Activated CD4-positive, alpha-beta T cell treated with anti-CD3 and anti-CD28 coated beads, Interleukin-2, amount 50 U/mL, for 1 hour (primary cell): ENCODE measurements around the gene NCOA7.
"Not testable (repeated sequence)": the region's sequence is repeated elsewhere in the genome, so short reads cannot be mapped to it uniquely, and the experiment has no call there.

Experiments
- DNase-seq: peaks from one replicate; pipeline ENCODE4 v3.0.0-alpha.2; 2020

The NCOA7 gene

DNA sequence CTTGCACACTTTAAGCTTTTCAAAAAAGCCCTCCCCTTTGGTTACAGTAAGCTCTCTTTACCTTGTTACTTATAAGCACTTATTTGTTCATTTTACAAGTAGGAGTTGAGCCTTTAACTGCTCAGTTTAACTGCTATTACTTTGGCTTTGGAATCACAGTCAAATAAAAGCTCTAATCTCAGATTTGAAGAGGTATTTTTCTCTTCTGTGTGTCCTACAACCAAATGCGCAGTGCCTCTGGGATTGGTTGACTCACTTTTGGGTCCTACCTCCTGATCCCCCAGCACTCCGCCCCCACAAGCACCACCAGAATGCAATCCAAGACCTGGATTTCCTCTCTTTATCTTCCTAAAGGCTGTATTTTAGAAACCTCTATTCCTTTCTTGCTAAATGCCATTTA is 2.5 kb downstream of the NCOA7 start:
- no peak for DNase-seq

DNA sequence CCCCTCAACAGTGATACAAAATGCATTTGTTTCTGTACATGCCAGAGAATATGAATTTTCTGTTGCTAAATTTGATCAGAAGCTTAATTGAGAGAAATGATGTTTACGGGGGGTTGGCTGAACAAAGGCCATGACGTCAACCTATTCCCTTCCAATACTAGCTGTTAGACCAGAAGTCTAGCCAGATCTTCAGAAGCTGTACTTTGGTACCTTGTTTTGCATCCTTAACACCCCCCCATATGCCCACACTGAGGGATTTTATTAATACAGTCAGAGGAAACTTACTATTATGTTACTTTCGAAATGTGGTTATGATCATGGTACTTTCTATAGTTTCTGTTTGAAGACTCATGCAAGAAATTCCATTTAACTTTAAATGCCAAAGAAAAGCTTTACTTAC is 3.1 kb downstream of the NCOA7 start:
- no peak for DNase-seq

DNA sequence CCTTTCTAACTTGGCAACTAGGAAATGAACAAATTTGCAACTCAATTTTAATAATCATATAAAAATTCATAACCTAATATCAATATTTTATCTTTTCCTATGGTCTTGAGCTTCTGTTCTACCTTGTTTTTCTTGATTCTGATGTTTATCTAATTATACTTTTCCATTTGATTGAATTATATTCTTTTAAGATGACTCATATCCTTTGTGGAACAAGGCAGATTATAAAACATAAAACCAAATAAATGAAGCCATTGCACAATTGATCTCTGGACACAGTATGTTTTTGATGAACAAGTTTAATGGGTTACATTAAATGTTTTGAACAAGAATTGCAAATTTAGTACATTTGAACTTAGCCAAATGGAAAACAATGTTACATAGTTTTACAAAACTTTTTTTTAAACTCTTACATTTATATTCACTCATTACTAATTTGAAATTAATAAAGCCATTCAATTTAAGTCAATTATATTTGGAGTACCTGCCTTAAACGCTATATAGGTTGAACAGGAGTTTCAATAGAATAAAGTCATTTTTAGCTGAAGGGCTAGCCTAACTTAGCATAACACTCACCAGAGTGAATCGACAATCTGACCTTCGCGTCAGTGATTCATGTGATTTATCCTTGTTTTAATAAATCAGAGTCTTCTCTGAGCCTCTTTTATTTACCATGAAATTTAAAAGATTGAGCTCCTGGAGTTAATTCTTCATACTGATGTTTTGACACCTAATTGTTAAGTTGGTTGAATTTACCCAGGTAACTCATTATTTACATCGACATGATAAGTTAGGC is 3.8 kb downstream of the NCOA7 start:
- no peak for DNase-seq

DNA sequence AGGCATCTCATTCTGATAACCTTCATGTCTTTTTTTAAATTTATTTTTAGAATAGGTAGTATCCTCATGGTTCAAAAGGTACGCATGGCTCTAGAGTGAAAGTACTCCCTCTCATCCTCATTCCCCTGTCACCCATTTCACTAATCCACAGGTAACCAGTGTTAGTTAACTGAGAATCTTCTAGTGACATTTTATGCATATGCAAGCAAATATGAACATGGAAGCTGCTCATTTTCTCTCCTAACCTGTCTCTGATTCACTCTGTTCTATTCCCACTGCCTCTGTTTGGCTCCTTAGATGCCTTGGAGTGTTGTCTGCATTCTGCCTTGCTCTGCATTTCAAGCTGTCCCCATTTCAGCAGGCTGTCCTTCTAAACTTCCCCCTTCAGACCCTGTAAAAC is 4.5 kb downstream of the NCOA7 start:
- no peak for DNase-seq

DNA sequence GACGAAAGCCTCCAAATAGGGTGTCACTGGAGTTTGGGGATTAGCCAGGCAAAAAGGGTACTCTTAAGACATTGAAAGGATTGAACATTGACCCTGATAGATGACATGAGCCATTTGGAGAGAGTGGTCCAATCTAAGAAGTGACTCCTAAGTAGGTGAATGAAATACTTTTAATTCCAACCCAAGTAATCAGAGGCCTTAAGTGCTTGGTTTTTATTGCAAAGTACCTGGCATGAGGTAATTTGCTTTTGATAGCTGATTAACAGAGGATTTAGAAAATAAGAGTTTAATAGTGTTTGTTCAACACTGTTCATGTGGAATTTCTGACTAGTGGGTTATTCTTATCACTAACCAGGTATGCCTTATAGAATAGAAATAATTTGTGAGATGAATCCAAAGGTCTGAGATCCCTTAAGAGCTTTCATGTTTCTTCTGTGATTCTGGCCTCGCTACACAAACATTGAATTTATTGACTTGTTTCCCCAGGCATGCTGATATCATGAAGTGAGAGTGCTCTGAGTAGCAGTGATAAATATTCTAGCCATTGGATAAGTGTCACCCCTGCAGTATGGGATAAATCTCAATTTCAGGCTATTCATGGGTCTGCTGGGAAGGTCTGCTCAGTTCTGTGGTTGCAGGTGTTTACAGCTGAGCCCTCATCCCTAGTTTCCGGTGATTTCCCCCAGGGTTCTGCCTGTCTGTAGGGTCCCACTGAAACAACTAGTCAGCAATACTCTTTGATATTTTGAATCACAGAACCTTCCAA is 6.5 kb downstream of the NCOA7 start:
- no peak for DNase-seq

DNA sequence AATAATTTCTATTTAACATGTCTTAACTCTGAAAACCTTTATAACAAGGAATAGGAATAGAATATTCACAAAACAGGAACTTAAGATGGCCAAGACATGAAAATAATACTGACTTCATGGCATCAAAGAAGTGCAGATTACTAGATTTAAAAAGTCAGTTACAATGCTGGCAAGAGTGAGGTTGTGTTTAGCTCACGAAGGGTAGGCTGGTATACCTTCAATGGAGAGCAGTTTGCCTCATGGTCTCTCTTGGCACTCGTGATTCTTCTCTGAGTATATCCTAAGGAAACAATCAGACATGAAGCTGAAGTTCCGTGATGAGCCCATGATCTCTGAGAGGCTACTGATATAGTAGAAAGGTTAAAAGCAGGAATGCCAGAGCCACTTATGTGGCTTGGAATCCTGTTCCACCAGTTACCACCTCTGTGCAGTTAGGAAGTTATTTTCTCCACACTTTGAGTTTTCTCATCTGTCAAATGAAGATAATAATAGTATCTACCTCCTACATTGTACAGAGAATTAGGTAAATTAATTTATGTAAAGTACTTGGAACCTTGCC is 7.2 kb downstream of the NCOA7 start:
- DNase-seq: no peak

DNA sequence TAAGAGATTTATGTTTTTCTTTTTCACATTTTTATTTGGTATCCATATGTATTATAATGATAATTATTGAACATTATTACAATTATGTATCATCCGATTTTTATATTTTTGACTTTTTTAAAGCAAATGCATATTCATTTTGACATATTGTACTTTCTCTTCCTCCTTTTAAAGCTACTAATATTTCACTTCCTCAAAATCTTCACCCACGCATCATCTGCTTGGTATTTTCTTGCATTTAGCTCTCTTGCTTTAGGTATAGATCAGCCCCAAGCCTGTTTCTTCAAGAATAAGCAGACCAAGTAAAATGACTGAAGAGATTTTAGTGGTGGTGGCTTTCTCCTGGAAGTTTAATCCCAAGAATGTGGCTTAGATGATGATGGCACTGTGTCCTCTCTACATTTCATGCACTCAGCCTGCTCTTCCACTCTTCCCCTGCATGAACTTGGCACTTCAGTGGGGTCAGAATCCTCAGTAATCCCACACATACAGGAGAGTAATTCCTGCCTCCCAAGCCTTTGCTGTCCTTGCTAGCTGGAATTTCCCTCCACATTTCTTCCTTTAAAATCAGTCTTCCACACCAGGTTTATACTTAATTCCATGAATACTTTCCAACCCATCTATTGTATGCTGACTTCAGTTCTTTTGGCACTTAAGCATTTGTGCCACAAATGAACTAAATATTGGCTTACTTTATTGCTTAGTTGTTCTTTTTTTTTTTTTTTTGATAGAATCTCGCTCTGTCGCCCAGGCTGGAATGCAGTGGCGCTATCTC is 8.2 kb downstream of the NCOA7 start:
- no peak for DNase-seq

DNA sequence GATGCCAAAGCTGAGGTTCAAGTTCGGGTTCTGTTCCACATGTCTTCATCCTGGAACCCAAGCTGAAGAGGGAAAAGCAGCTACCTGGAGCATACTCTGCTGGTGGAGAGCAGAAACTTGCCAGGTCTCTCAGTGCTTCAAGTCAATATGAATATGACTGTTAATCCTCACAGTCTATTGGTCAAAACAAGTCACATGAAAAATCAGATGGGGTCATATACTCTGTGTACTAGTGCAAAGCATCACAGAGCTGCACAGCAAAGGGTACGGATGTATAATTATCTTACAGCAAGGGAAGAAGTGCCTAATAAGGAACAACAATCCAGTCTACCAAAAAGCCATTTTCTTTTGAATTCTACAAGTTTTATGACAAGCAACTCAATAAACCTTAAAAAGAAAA is 11.6 kb downstream of the NCOA7 start:
- no peak for DNase-seq

DNA sequence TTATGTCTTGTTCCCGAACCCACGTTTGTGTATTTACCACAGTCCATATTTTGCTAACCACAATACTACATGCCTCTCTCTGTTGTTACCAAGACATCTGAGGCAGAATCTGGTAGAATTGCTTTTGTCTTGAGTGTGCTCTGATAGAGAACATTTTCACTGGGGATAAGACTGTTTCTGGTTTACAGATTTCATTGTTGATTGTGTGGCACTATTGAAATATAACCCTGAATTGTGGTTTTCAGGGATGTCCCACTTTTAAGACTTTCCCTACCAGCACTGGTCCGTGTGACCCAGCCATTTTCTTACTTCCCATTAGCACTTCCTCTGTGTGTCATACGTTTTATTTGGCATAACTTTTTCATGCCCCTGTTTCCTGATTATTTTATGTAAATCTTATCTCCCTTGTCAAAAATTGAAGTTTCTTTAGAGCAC is 12.2 kb downstream of the NCOA7 start:
- DNase-seq: no peak

DNA sequence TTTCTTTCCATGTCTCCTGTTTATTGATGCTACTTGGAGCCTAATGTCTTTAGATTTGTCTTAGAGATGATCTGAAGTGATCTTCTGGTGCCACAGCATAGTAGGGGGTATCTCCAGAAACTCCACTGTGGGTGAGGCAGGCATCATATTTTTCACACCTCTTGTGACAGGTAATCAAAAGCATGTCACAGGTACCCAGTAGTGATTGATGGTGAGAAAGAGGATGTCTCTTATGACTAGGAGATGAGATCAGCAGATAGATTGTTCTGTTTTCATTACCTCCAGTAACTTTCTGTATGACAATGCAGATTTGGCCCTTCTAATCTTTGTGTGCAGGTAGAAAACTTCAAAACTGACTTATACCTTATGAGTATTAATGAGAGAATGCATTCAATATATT is 13.5 kb downstream of the NCOA7 start:
- DNase-seq: no peak

DNA sequence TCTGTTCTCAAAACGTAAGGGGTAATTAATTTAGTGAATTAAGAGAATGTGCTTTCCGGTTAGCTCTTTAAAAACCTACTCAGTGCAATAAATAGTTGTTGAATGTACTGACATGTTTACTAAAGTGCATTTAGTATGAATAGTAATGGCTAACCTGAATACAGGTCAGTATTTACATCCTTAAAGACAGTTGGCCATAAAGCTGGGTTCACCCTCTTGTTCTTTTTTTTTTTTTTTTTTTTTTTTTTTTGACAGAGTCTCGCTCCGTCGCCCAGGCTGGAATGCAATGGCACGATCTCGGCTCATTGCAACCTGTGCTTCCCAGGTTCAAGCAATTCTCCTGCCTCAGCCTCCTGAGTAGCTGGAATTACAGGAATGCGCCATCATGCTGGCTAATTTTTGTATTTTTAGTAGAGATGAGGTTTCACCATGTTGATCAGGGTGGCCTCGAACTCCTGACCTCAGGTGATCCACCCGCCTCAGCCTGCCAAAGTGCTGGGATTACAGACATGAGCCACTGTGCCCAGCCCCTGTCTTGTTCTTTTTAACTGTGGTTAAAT is 14.2 kb downstream of the NCOA7 start:
- not testable (repeated sequence) for DNase-seq

DNA sequence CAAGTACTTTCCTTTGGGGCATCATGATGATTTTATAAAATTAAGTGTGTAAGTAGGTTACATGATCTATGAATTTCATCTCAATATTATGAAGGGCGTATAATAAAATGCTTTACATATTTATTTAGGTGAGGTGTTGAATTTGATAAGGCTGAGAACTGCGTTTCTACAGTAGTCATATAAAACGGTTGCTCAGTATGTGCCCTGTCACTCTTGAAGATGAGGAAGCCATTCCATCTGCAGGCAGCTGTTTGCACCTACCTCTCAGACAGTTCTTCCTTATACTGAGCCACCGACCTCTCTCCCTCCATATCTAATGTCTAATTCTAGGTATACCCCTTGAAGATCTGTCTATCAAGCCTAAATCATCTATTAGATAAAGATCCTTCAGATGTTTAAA is 16.1 kb downstream of the NCOA7 start:
- DNase-seq: no peak

DNA sequence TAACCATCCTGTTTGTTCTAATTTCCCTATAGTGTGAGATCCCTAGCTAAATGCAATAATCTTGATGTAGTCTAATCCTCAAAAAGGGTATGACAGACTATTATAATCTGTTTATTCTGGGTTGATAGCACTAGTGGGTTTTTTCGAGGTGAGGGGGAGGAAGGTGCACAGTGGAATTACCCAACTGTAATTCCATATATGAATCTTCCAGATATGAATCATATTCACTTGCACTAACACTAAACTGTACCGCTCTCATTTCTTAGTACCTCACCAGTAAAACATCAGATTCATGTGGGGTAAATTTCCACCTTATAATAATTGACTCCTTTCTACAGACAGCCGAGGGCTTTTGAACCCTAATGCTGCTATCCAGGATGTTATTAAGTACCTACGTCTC is 16.5 kb downstream of the NCOA7 start:
- no peak for DNase-seq

DNA sequence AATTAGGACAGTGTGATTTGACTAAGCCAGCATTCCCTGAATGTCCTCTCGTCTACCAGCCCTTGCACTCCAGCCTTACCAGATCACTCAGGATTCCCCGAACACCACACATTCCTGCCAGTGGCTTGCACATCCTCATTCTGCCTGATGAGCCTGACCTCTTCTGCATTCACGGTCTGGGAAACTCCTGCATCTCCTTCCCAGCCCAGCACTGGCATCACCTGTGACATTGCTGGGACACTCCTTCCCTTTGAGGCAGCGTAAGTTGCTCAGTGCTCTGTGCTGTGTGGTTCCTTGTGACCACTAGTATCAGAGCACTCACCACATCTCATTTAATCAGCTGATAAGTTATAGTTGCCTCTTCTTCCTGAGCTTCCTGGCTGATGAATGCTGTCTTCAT is 17.3 kb downstream of the NCOA7 start:
- DNase-seq: no peak

DNA sequence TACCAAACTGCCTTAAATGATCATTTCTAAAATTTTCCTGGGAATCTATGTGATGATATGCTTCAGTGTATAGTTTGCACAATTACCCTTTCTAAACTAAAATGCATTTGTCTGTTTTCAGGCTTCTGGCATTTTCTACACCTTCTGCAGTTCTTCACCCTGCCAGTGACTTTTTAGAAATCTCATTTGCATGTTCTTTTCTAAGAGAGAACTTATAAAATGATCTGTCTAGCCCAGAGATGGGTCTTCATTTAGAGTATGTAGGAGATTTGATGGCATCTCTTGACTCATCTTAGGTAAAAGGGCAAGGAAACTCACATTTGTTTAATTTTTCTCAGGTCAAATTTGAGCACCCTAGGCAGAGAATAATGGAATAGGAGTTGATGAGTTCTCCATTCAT is 17.8 kb downstream of the NCOA7 start:
- DNase-seq: no peak

DNA sequence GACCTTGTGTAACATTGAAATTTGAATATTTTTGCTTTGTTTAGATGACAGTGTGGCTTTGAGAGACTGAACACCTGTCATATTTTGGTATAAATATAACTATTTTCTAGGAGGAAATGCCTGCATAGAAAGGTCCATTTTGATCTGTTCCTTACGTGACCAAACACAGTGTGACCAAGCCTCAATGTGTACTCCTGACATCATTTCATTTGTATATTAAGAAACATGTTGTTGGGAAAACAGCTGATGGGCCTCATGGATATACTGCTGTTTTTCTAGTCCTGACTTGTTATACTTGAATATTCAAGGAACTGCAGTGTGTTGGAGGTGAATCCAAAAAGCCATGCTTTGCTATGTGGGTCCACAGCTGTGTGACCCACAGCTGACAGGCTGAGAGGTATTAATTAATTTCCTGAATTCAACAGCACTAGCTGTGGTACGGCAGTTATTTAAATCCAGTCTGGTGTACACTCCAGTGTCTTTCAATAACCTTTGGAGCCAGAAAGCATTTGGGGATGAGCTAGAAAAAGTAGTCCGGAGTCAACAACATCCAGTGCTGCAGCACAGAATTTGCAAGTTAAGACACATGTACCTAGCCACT is 18.9 kb downstream of the NCOA7 start:
- no peak for DNase-seq

DNA sequence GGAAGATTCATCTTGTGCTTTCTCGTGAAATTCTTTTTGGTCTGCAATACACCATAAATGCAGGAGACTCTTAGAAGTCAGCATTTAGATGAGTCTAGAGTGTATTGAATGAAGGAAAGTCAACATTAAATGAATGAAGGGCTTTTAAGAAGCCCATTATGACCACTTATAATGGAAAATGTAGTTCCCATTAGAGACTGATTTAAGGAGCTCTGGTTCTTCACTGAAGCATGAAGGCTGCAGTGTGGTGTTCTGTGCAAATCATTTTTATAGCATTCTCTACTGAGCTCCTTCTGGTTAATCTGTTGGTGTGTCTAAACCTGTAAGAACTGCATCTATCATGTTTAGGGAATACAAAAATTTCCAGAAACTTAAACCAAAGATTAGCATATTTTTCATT is 19.7 kb downstream of the NCOA7 start:
- DNase-seq: no peak

DNA sequence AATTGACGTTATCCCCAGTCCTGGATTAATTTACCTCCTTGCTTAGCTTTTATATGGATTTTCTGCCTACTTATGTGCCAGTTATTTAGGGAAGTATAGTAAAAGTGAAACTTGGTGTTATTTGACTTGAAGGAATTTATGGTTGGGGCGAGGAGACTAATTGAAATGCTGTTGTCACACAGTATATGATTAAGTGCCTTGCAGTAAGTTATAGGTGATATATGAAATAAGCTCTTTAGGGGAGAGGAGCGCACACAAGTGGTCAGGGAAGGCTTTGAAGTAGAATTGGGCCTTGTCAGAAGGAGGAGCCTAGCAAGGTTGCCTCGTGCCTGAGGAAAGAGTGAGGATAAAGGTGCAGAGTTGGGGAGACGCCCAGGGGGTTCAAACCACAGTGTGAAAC is 20.5 kb downstream of the NCOA7 start:
- DNase-seq: no peak

DNA sequence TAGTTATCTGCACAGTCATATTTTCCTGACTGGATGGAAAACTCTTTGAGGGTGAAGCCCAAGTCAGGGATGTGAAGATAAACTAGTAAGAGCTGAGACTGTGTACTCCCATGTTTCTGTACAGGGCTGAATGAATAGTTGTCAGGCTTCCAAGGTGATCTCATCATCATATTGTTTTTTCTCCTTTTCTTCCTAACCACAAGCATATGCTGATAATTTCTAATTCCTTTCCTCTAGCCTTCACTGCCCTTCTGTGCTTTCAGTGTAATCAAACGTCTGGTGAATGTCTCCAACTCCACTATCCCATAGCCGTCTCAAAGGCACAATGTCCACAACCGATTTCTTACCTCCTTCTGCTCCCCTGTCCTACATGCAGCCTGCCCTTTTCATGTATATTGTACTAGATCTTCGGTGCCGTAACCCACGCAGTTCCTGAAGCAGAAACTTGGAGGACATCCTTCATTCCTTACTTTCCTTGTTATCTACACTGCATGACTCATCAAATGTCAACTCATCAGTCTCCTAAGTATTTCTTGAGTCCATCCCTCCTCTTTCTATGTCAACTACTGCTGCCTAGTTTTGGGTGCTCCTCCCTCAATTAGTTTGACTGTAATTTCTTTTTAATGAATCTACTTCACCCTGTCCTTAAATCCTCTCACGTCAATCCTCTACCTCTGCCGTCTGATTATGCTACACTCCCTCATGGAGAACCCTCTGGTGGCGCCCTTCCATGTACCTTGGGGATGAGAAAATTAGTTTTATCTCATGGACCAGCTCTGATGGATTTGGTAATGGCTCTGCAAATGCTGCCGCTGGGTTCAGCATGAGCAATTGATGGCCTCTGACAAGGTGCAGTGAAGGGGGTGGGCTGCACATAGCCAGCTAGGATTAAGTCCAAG is 21.9 kb downstream of the NCOA7 start:
- DNase-seq: no peak

DNA sequence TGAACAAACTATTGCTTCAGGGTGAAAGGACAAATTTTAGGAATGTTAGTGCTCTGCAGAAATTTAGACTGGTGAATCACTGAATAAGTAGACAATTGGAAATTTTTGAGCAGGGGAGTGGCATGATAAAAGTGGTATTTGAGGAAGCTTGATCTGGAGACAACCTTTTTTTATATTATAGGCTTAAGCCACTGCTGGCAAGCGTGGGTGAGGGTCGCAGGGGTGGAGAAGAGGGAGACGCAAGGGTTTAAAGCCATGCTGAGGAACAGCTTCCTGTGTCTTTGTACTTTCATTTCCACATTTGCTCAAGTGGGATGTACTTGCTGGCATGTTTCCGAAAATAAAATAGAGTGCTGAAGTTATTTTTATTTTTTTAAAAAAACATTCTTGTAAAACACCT is 23.7 kb downstream of the NCOA7 start:
- no peak for DNase-seq

DNA sequence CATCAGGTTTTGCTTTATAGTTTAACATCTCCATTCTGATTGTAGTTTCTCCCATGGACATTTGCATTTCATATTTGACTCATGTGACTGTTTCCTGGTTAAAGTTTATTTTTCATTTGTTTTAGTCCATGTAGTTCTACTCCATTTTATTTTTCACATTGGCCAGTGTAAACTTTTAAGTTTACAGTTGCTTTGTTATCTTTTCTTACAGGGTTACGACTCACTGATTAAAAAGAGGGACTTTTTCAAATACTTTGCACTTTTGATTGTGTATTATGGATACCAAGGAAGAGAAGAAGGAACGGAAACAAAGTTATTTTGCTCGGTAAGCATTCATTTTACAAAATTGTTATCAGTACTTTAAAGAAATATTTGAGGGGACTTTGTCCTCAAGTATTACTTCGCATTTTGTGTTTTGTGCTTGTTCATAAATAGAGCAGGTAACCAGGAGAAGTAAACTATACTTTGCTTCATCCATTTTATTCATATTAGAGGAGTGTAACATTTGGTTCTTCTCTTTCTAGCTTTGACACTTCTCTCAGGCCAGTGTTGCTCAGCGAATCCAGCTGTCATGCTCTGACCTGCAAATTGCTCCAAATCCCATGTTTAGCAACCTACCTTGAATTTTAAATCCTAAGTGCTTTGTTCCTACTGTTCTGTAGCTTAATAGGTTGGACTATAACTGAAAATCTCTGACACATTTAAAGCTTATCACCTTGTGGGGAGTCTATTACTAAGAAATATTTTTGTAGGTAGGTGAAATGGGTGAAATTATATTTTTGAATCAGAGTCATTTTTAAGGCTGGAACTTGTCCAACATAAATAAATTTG is 24.5 kb downstream of the NCOA7 start:
- no peak for DNase-seq
